Superior temporal gyrus (tissue), 1 donor: Measurements from ENCODE around the gene PTPRT.
"Not testable (repeated sequence)": the region's sequence is repeated elsewhere in the genome, so short reads cannot be mapped to it uniquely, and the experiment has no call there.

Source experiments
- DNase-seq: peaks from one replicate; pipeline ENCODE4 v3.0.0-alpha.2; 2016; ENCODE audit errors: extremely low spot score

PTPRT gene

GRCh38 chr20:43187476-43188233 lies 2.1 kb downstream of the PTPRT start:
- DNase-seq: peak; percentile 91

- no peak for DNase-seq
Measured at GRCh38 chr20:43186312-43186711, 3.4 kb downstream of the PTPRT start.

- DNase-seq: no peak
Measured at GRCh38 chr20:43185901-43186300, 3.8 kb downstream of the PTPRT start.

- DNase-seq: no peak
Measured at GRCh38 chr20:43183536-43184070, 6.1 kb downstream of the PTPRT start.

- no peak for DNase-seq
Measured at GRCh38 chr20:43178080-43178479, 11.6 kb downstream of the PTPRT start.

- DNase-seq: no peak
Measured at GRCh38 chr20:43176726-43177125, 13.0 kb downstream of the PTPRT start.

- no peak for DNase-seq
Measured at GRCh38 chr20:43171930-43172329, 17.8 kb downstream of the PTPRT start.

GRCh38 chr20:43170771-43171170 lies 18.9 kb downstream of the PTPRT start:
- no peak for DNase-seq

GRCh38 chr20:43167615-43168014 lies 22.1 kb downstream of the PTPRT start:
- no peak for DNase-seq

- DNase-seq: no peak
Measured at GRCh38 chr20:43167021-43167420, 22.7 kb downstream of the PTPRT start.

GRCh38 chr20:43165611-43166010 lies 24.1 kb downstream of the PTPRT start:
- DNase-seq: no peak

- DNase-seq: not testable (repeated sequence)
Measured at GRCh38 chr20:43164736-43165135, 25.0 kb downstream of the PTPRT start.

- no peak for DNase-seq
Measured at GRCh38 chr20:43161716-43162115, 28.0 kb downstream of the PTPRT start.

GRCh38 chr20:43160941-43161340 lies 28.8 kb downstream of the PTPRT start:
- DNase-seq: no peak

- DNase-seq: no peak
Measured at GRCh38 chr20:43159994-43160393, 29.7 kb downstream of the PTPRT start.

- DNase-seq: no peak
Measured at GRCh38 chr20:43155366-43156100, 34.2 kb downstream of the PTPRT start.

- no peak for DNase-seq
Measured at GRCh38 chr20:43151901-43152300, 37.8 kb downstream of the PTPRT start.

GRCh38 chr20:43151256-43151655 lies 38.5 kb downstream of the PTPRT start:
- no peak for DNase-seq

GRCh38 chr20:43140726-43141125 lies 49.0 kb downstream of the PTPRT start:
- no peak for DNase-seq

- DNase-seq: no peak
Measured at GRCh38 chr20:43138061-43138770, 51.5 kb downstream of the PTPRT start.

GRCh38 chr20:43137160-43137559 lies 52.5 kb downstream of the PTPRT start:
- no peak for DNase-seq

GRCh38 chr20:43124241-43124640 lies 65.5 kb downstream of the PTPRT start:
- no peak for DNase-seq
